CD14-positive monocyte (primary cell): Measurements from ENCODE around the gene PRMT5. TPM values are rescaled to one million over a fixed set of nuclear protein-coding genes. Genes with fewer than 3 reads are reported as not detected.
"Not testable (repeated sequence)": the region's sequence is repeated elsewhere in the genome, so short reads cannot be mapped to it uniquely, and the experiment has no call there.

Experiments used
- DNase-seq, 3 donors: peaks; one replicate each; pipeline ENCODE4 v3.0.0-alpha.2; 2011 to 2022
- H2AFZ ChIP-seq: 2 replicates; pipeline ENCODE4 v1.6.0; 2012; ENCODE audit warnings: mild to moderate bottlenecking, low read depth, low read length, inconsistent platforms; ENCODE audit not compliant: insufficient read depth, poor library complexity, severe bottlenecking
- H3K27ac ChIP-seq, 2 donors: 1 replicate in 1 of 2; 2 replicates in 1 of 2; pipeline ENCODE4 v1.5.1; 2012 to 2013; ENCODE audit warnings: low read length in 2 of 2, control low read depth in 1 of 2, inconsistent platforms in 1 of 2, low read depth in 1 of 2, mild to moderate bottlenecking in 1 of 2
- H3K27me3 ChIP-seq, 2 donors: one replicate each; pipeline versions ENCODE4 v1.6.0 to v1.6.1; 2011 to 2013; ENCODE audit warnings: low read length in 2 of 2; ENCODE audit not compliant: control insufficient read depth in 2 of 2, insufficient read depth in 2 of 2
- H3K36me3 ChIP-seq, 2 donors: replicated peaks in 1 of 2; 1 replicate in 1 of 2; 2 replicates in 1 of 2; pipeline versions ENCODE4 v1.5.1 to v1.6.1; 2012 to 2013; ENCODE audit warnings: low read length in 2 of 2, control low read depth in 1 of 2, inconsistent platforms in 1 of 2, mild to moderate bottlenecking in 1 of 2; ENCODE audit not compliant: insufficient read depth in 2 of 2, control insufficient read depth in 1 of 2
- H3K4me1 ChIP-seq, 2 donors: 1 replicate in 1 of 2; 2 replicates in 1 of 2; pipeline versions ENCODE4 v1.5.1 to v1.6.1; 2012 to 2013; ENCODE audit warnings: low read length in 2 of 2, control low read depth in 1 of 2, inconsistent platforms in 1 of 2, mild to moderate bottlenecking in 1 of 2, moderate library complexity in 1 of 2; ENCODE audit not compliant: insufficient read depth in 2 of 2, control insufficient read depth in 1 of 2
- H3K4me2 ChIP-seq: replicated peaks from 2 replicates; pipeline ENCODE3; 2012; ENCODE audit warnings: low read length, moderate library complexity, mild to moderate bottlenecking; ENCODE audit not compliant: poor library complexity, severe bottlenecking; ENCODE audit errors: extremely low read depth
- H3K4me3 ChIP-seq, 3 experiments: fragments of 200-600 bp in 1 of 3; sonication (generic) in 1 of 3; replicated peaks in 1 of 3; 1 replicate in 2 of 3; 2 replicates in 1 of 3; pipeline ENCODE4 v1.5.1; 2011 to 2013; ENCODE audit warnings: low read length in 3 of 3, mild to moderate bottlenecking in 3 of 3, control low read depth in 2 of 3, low read depth in 2 of 3, inconsistent platforms in 1 of 3, moderate library complexity in 1 of 3
- H3K79me2 ChIP-seq: 2 replicates; pipeline ENCODE4 v1.6.0; 2012; ENCODE audit warnings: mild to moderate bottlenecking, control low read depth, inconsistent platforms, low read length, moderate library complexity; ENCODE audit not compliant: insufficient read depth
- H3K9ac ChIP-seq: 2 replicates; pipeline ENCODE4 v1.6.0; 2017; ENCODE audit warnings: low read length, mild to moderate bottlenecking; ENCODE audit not compliant: insufficient read depth, poor library complexity, severe bottlenecking
- H3K9me3 ChIP-seq, 2 donors: replicated peaks in 1 of 2; 1 replicate in 1 of 2; 2 replicates in 1 of 2; pipeline versions ENCODE4 v1.5.1 to v1.6.1; 2012 to 2013; ENCODE audit warnings: low read length in 2 of 2, control low read depth in 1 of 2; ENCODE audit not compliant: control insufficient read depth in 1 of 2, insufficient read depth in 1 of 2
- H4K20me1 ChIP-seq: 2 replicates; pipeline ENCODE4 v1.6.0; 2012; ENCODE audit warnings: mild to moderate bottlenecking, low read length, control low read depth, moderate library complexity; ENCODE audit not compliant: insufficient read depth
- H3K27ac Mint-ChIP-seq, 7 donors: one replicate each; pipeline ENCODE4 v1.8.0; 2020; ENCODE audit warnings: mild to moderate bottlenecking in 7 of 7, mixed read lengths in 7 of 7, moderate library complexity in 6 of 7, inconsistent platforms in 2 of 7
- H3K27me3 Mint-ChIP-seq, 3 donors: one replicate each; pipeline ENCODE4 v1.8.0; 2021 to 2022; ENCODE audit warnings: low read depth in 3 of 3, mild to moderate bottlenecking in 3 of 3, mixed read lengths in 3 of 3, moderate library complexity in 3 of 3, inconsistent platforms in 1 of 3
- H3K36me3 Mint-ChIP-seq, 2 donors: one replicate each; pipeline ENCODE4 v1.8.0; 2020; ENCODE audit warnings: mixed read lengths in 2 of 2, inconsistent platforms in 1 of 2, mild to moderate bottlenecking in 1 of 2
- H3K4me1 Mint-ChIP-seq: one replicate; pipeline ENCODE4 v1.8.0; 2020; ENCODE audit warnings: mild to moderate bottlenecking, mixed read lengths
- H3K4me3 Mint-ChIP-seq, 2 donors: one replicate each; pipeline ENCODE4 v1.8.0; 2020; ENCODE audit warnings: mild to moderate bottlenecking in 2 of 2, mixed read lengths in 2 of 2, moderate library complexity in 1 of 2
- H3K9me3 Mint-ChIP-seq, 7 donors: one replicate each; pipeline ENCODE4 v1.8.0; 2020 to 2022; ENCODE audit warnings: mixed read lengths in 7 of 7, mild to moderate bottlenecking in 6 of 7, moderate library complexity in 6 of 7, inconsistent platforms in 2 of 7
- CTCF ChIP-seq: fragments of 200-600 bp; IDR thresholded peaks from one replicate; pipeline ENCODE4 v1.8.0; 2022; ENCODE audit warnings: antibody characterized with exemption, mild to moderate bottlenecking
- WGBS: methylation state at CpG from one replicate; pipeline ENCODE4 v1.1.5; 2013; ENCODE audit warnings: missing lambda C conversion rate; ENCODE audit not compliant: insufficient coverage; 5-methylcytosine and 5-hydroxymethylcytosine counted together
- intact Hi-C, 2 donors: fragments of 100-400 bp; cut with micrococcal nuclease; formaldehyde crosslinking; loops; one replicate each; pipeline versions ENCODE4 v1.15.0 to v1.15.1; 2023
- polyA plus RNA-seq, 3 donors: library from polyadenylated mRNA; depleted of rRNA in 1 of 3; unstranded in 2 of 3; stranded (reverse) in 1 of 3; fragments of 300-500 nt in 2 of 3; fragments of >200 nt in 1 of 3; fragmentation: Illumina TruSeq in 2 of 3; gene quantifications; 1 replicate in 2 of 3; 2 replicates in 1 of 3; pipeline ENCODE4 v1.2.3, GENCODE V29; 2012 to 2021

Gene PRMT5
- polyA plus RNA-seq, 3 donors = 38.7 to 44.4 (median 44.1) TPM

GRCh38 chr14:22952418-22952817 lies 23.2 kb upstream of the PRMT5 start:
- H3K4me3 Mint-ChIP-seq = no peak overlapping the region
- 100% methylated on average over 1 of the region's 1 CpG for WGBS
- intact Hi-C loops = no loop called here
- no peaks in the 10 kb centered on the region for H3K27me3 Mint-ChIP-seq
- H4K20me1 ChIP-seq = no peaks in the 10 kb centered on the region
- no peaks in the 10 kb centered on the region for H3K27me3 ChIP-seq
- DNase-seq = no peak
- H3K9me3 Mint-ChIP-seq = no peaks in the 10 kb centered on the region
- H3K27ac Mint-ChIP-seq = peak overlapping the region; percentile 81 to 94 (median 88)
- H3K4me2 ChIP-seq = no peak overlapping the region
- peaks cover 25 to 41% of the 10 kb centered on the region in 2 donors for H3K36me3 ChIP-seq
- peaks cover 34 to 50% of the 10 kb centered on the region in 2 donors for H3K4me1 ChIP-seq
- peak overlapping the region in 1 of 3 experiments; percentile 9 for H3K4me3 ChIP-seq
- H3K9ac ChIP-seq = no peak overlapping the region
- H3K4me1 Mint-ChIP-seq = peaks cover 41% of the 10 kb centered on the region
- peaks cover 28 to 53% of the 10 kb centered on the region in 2 donors for H3K36me3 Mint-ChIP-seq
- no peak for TF ChIP-seq CTCF
- H3K79me2 ChIP-seq = peaks cover 44% of the 10 kb centered on the region
- no peaks in the 10 kb centered on the region for H3K9me3 ChIP-seq
- no peak overlapping the region for H2AFZ ChIP-seq
- peak overlapping the region in 1 of 2 donors; percentile 79 for H3K27ac ChIP-seq

GRCh38 chr14:22951795-22952194 lies 22.6 kb upstream of the PRMT5 start:
- H3K9me3 Mint-ChIP-seq, H4K20me1 ChIP-seq, H3K27me3 ChIP-seq, intact Hi-C loops, H3K27me3 Mint-ChIP-seq, H3K9ac ChIP-seq, H3K9me3 ChIP-seq: not testable (repeated sequence)
- Mint-ChIP-seq H3K36me3 (peaks cover 34 to 59% of the 10 kb centered on the region in 2 donors), H3K4me1 (peaks cover 39% of the 10 kb centered on the region), H3K4me3 (peak overlapping the region; percentile 9 to 73), H3K27ac (peak overlapping the region; percentile 81 to 94 (median 88))
- H3K4me1 ChIP-seq = peaks cover 30 to 46% of the 10 kb centered on the region in 2 donors
- peak overlapping the region; percentile 37 for H3K4me2 ChIP-seq
- H3K36me3 ChIP-seq = peaks cover 31 to 47% of the 10 kb centered on the region in 2 donors
- peaks cover 44% of the 10 kb centered on the region for H3K79me2 ChIP-seq
- peak overlapping the region; percentile 24 for H2AFZ ChIP-seq
- WGBS = 36% methylated on average over 7 of the region's 8 CpGs
- H3K4me3 ChIP-seq = peak overlapping the region in 1 of 3 experiments; percentile 9
- peak; percentile 70 to 80 (median 79) for DNase-seq
- peak overlapping the region; percentile 68 to 79 for H3K27ac ChIP-seq
